Measurements from ENCODE around the gene RBM14. TPM values are rescaled to one million over a fixed set of nuclear protein-coding genes. Genes with fewer than 3 reads are reported as not detected.
"Not testable (repeated sequence)": the region's sequence is repeated elsewhere in the genome, so short reads cannot be mapped to it uniquely, and the experiment has no call there.

Gene RBM14
- total RNA-seq, 2 donors from 2014 or later, result 31.2 to 35.2 TPM

- intact Hi-C loops (cut with DNase I), result no loop called here
- ATAC-seq (peak in 1 of 2 donors; percentile 8), DNase-seq (no peak)
These were observed 23.2 kb upstream of the RBM14 start for GRCh38 chr11:66593303-66593635.

GRCh38 chr11:66593650-66594049 is 22.8 kb upstream of the RBM14 start:
- no peak for ATAC-seq
- intact Hi-C loops (cut with DNase I), result no loop called here
- DNase-seq, result no peak

GRCh38 chr11:66595245-66595904 is 21.1 kb upstream of the RBM14 start:
- peak; percentile 20 to 57 for ATAC-seq
- intact Hi-C loops (cut with DNase I), result no loop called here

GRCh38 chr11:66598993-66599392 is 17.4 kb upstream of the RBM14 start:
- intact Hi-C loops (cut with DNase I), result no loop called here
- ATAC-seq (no peak), DNase-seq (no peak)

More at GRCh38 chr11:66595245-66595904, 21.1 kb upstream of the RBM14 start:
- DNase-seq, result peak; percentile 65

GRCh38 chr11:66600219-66600618 is 16.2 kb upstream of the RBM14 start:
- DNase-seq (no peak), ATAC-seq (no peak)
- intact Hi-C loops (cut with DNase I), result no loop called here

- no peak for DNase-seq
- peak; percentile 37 to 69 for ATAC-seq
These were observed 15.7 kb upstream of the RBM14 start for GRCh38 chr11:66600631-66601233.

GRCh38 chr11:66603072-66603471 is 13.4 kb upstream of the RBM14 start:
- DNase-seq, result no peak
- intact Hi-C loops (cut with DNase I), result no loop called here
- ATAC-seq, result no peak

More at GRCh38 chr11:66600631-66601233, 15.7 kb upstream of the RBM14 start:
- intact Hi-C loops (cut with DNase I), result no loop called here

GRCh38 chr11:66604155-66604554 is 12.3 kb upstream of the RBM14 start:
- no peak for ATAC-seq
- intact Hi-C loops (cut with DNase I), result no loop called here
- no peak for DNase-seq

- ATAC-seq; DNase-seq; intact Hi-C loops (cut with DNase I): not testable (repeated sequence)
These were observed 9.8 kb upstream of the RBM14 start for GRCh38 chr11:66606608-66607007.

GRCh38 chr11:66607126-66607834 is 9.2 kb upstream of the RBM14 start:
- intact Hi-C loops (cut with DNase I), result no loop called here
- peak; percentile 75 to 90 for ATAC-seq
- peak; percentile 80 for DNase-seq

- no peak for DNase-seq
- intact Hi-C loops (cut with DNase I), result no loop called here
- ATAC-seq, result no peak
These were observed 6.5 kb upstream of the RBM14 start for GRCh38 chr11:66609721-66610617.

- intact Hi-C loops (cut with DNase I), result no loop called here
- ATAC-seq (no peak), DNase-seq (no peak)
These were observed 4.0 kb upstream of the RBM14 start for GRCh38 chr11:66612458-66612857.

GRCh38 chr11:66614073-66614472 is 2.4 kb upstream of the RBM14 start:
- ATAC-seq (no peak), DNase-seq (no peak)
- intact Hi-C loops (cut with DNase I), result no loop called here

- ATAC-seq, result peak; percentile 42 to 63
- intact Hi-C loops (cut with DNase I), result no loop called here
- DNase-seq, result peak; percentile 82
These were observed 865 bp downstream of the RBM14 start for GRCh38 chr11:66617155-66617834.

GRCh38 chr11:66619080-66619554 is 2.7 kb downstream of the RBM14 start:
- intact Hi-C loops (cut with DNase I), result no loop called here
- ATAC-seq (no peak), DNase-seq (no peak)

- DNase-seq, result no peak
- intact Hi-C loops (cut with DNase I), result no loop called here
- peak; percentile 11 to 19 for ATAC-seq
These were observed 8.0 kb downstream of the RBM14 start for GRCh38 chr11:66624450-66624849.

- ATAC-seq (no peak), DNase-seq (no peak)
- intact Hi-C loops (cut with DNase I), result no loop called here
These were observed 8.8 kb downstream of the RBM14 start for GRCh38 chr11:66625041-66625751.

GRCh38 chr11:66625752-66626149 is 9.3 kb downstream of the RBM14 start:
- DNase-seq (no peak), ATAC-seq (no peak)
- intact Hi-C loops (cut with DNase I), result no loop called here

Data from left cardiac atrium (tissue), 4 donors.